H1 (cell line): ENCODE results near the gene BLOC1S1. TPM values are rescaled to one million over a fixed set of nuclear protein-coding genes. Genes with fewer than 3 reads are reported as not detected.

Source experiments
- CTCF ChIA-PET: fragments of 300-600 bp; sonication (Branson Sonifier 250); formaldehyde crosslinking; loops from one replicate; lab custom pipeline; 2021; ENCODE audit not compliant: partially characterized antibody; lab: Charles Lee
- POLR2A ChIA-PET: fragments of 300-600 bp; sonication (Branson Sonifier 250); formaldehyde crosslinking; loops from one replicate; lab custom pipeline; 2021; ENCODE audit warnings: inconsistent platforms; ENCODE audit not compliant: partially characterized antibody; lab: Charles Lee
- DNase-seq, 2 experiments: peaks; one replicate each; pipeline versions ENCODE4 v3.0.0 to v3.0.0-alpha.2; 2010 to 2022; ENCODE audit warnings: low spot score in 2 of 2, low read depth in 1 of 2, mixed read lengths in 1 of 2
- FAIRE-seq: peaks from 2 replicates; lab custom pipeline; 2011; peaks lifted over from hg19 to GRCh38; lab: Jason Lieb, UNC
- H2AFZ ChIP-seq: 2 replicates; pipeline ENCODE4 v1.8.1; 2012; ENCODE audit warnings: low read length, inconsistent platforms
- H2AK5ac ChIP-seq: 2 replicates; pipeline ENCODE4 v1.6.1; 2013; ENCODE audit warnings: low read depth, low read length
- H2BK120ac ChIP-seq: replicated peaks from 2 replicates; pipeline ENCODE3; 2013; ENCODE audit warnings: low read depth, low read length, inconsistent platforms
- H2BK12ac ChIP-seq: 2 replicates; pipeline ENCODE4 v1.6.1; 2013; ENCODE audit warnings: low read depth, low read length
- H2BK15ac ChIP-seq: 2 replicates; pipeline ENCODE4 v1.6.1; 2013; ENCODE audit warnings: low read length
- H2BK20ac ChIP-seq: 2 replicates; pipeline ENCODE4 v1.6.1; 2013; ENCODE audit warnings: low read length
- H2BK5ac ChIP-seq: 2 replicates; pipeline ENCODE4 v1.6.1; 2013; ENCODE audit warnings: low read depth, low read length
- H3K14ac ChIP-seq: 2 replicates; pipeline ENCODE4 v1.6.1; 2013; ENCODE audit warnings: inconsistent platforms; ENCODE audit not compliant: insufficient read length
- H3K18ac ChIP-seq: 2 replicates; pipeline ENCODE4 v1.6.1; 2013; ENCODE audit warnings: low read length; ENCODE audit errors: extremely low read depth
- H3K23ac ChIP-seq: 2 replicates; pipeline ENCODE4 v1.6.1; 2013; ENCODE audit warnings: inconsistent platforms; ENCODE audit not compliant: insufficient read length
- H3K23me2 ChIP-seq: 2 replicates; pipeline ENCODE4 v1.6.1; 2013; ENCODE audit warnings: low read depth, low read length
- H3K27ac ChIP-seq: 2 replicates; pipeline ENCODE4 v1.6.1; 2011; ENCODE audit warnings: low read depth, low read length, inconsistent platforms
- H3K27me3 ChIP-seq, 4 experiments: replicated peaks in 1 of 4; 1 replicate in 1 of 4; 2 replicates in 3 of 4; pipeline versions ENCODE4 v1.6.1 to v1.8.1; 2011 to 2013; ENCODE audit warnings: low read length in 3 of 4, mild to moderate bottlenecking in 3 of 4, inconsistent platforms in 2 of 4, mixed read lengths in 2 of 4, moderate library complexity in 1 of 4; ENCODE audit not compliant: control insufficient read depth in 3 of 4, insufficient read depth in 3 of 4; ENCODE audit errors: extremely low read depth in 1 of 4
- H3K36me3 ChIP-seq, 4 experiments: 2 replicates each; pipeline versions ENCODE4 v1.6.1 to v1.8.1; 2011 to 2013; ENCODE audit warnings: mild to moderate bottlenecking in 4 of 4, low read length in 3 of 4, moderate library complexity in 2 of 4, control low read depth in 1 of 4, inconsistent platforms in 1 of 4; ENCODE audit not compliant: insufficient read depth in 4 of 4, control insufficient read depth in 2 of 4
- H3K4ac ChIP-seq: replicated peaks from 2 replicates; pipeline ENCODE3; 2013; ENCODE audit warnings: low read length, low read depth, mixed read lengths, inconsistent platforms; ENCODE audit not compliant: insufficient read length
- H3K4me1 ChIP-seq, 4 experiments: replicated peaks in 1 of 4; 1 replicate in 1 of 4; 2 replicates in 3 of 4; pipeline versions ENCODE4 v1.6.1 to v1.8.1; 2011 to 2013; ENCODE audit warnings: low read length in 3 of 4, inconsistent platforms in 2 of 4, mixed read lengths in 1 of 4; ENCODE audit not compliant: insufficient read depth in 4 of 4, control insufficient read depth in 3 of 4
- H3K4me2 ChIP-seq, 2 experiments: 2 replicates each; pipeline versions ENCODE4 v1.6.1 to v1.8.1; 2011 to 2013; ENCODE audit warnings: low read depth in 2 of 2, low read length in 2 of 2, control low read depth in 1 of 2, inconsistent platforms in 1 of 2, mild to moderate bottlenecking in 1 of 2; ENCODE audit not compliant: insufficient read depth in 1 of 2
- H3K4me3 ChIP-seq, 4 experiments: fragments of 200-600, 300-600 bp in 1 of 4; sonication (generic), shearing (Covaris generic), sonication (Bioruptor Twin) in 1 of 4; 2 replicates each; pipeline versions ENCODE4 v1.5.1 to v1.8.1; 2011 to 2016; ENCODE audit warnings: low read length in 4 of 4, low read depth in 3 of 4, control low read depth in 2 of 4, inconsistent platforms in 2 of 4, mild to moderate bottlenecking in 2 of 4, mixed read lengths in 1 of 4, moderate library complexity in 1 of 4; ENCODE audit not compliant: insufficient read depth in 2 of 4; ENCODE audit errors: extremely low read depth in 1 of 4
- H3K56ac ChIP-seq: replicated peaks from 2 replicates; pipeline ENCODE3; 2013; ENCODE audit warnings: low read depth, mild to moderate bottlenecking, mixed read lengths, low read length, inconsistent platforms; ENCODE audit not compliant: insufficient read length
- H3K79me1 ChIP-seq: 2 replicates; pipeline ENCODE4 v1.6.1; 2013; ENCODE audit warnings: low read depth, low read length, control low read depth
- H3K79me2 ChIP-seq, 2 experiments: 2 replicates each; pipeline versions ENCODE4 v1.6.1 to v1.8.1; 2012 to 2013; ENCODE audit warnings: low read length in 2 of 2, mild to moderate bottlenecking in 2 of 2, inconsistent platforms in 1 of 2; ENCODE audit not compliant: insufficient read depth in 2 of 2, control insufficient read depth in 1 of 2
- H3K9ac ChIP-seq, 4 experiments: replicated peaks in 1 of 4; 1 replicate in 1 of 4; 2 replicates in 3 of 4; pipeline versions ENCODE4 v1.6.1 to v1.8.1; 2011 to 2013; ENCODE audit warnings: low read depth in 3 of 4, low read length in 3 of 4, control low read depth in 2 of 4, mild to moderate bottlenecking in 2 of 4, moderate library complexity in 2 of 4, inconsistent platforms in 1 of 4; ENCODE audit errors: extremely low read depth in 1 of 4
- H3K9me3 ChIP-seq, 2 experiments: 2 replicates each; pipeline versions ENCODE4 v1.6.1 to v1.8.1; 2012 to 2013; ENCODE audit warnings: mild to moderate bottlenecking in 2 of 2, moderate library complexity in 2 of 2, control low read depth in 1 of 2, inconsistent platforms in 1 of 2, low read depth in 1 of 2, low read length in 1 of 2, mixed read lengths in 1 of 2; ENCODE audit not compliant: insufficient read depth in 2 of 2
- H4K20me1 ChIP-seq, 2 experiments: replicated peaks in 1 of 2; 2 replicates each; pipeline versions ENCODE3 to v1.8.1; 2011 to 2013; ENCODE audit warnings: inconsistent platforms in 2 of 2, low read length in 2 of 2, mild to moderate bottlenecking in 1 of 2; ENCODE audit not compliant: insufficient read depth in 2 of 2, control insufficient read depth in 1 of 2
- H4K5ac ChIP-seq: 2 replicates; pipeline ENCODE4 v1.6.1; 2013; ENCODE audit warnings: low read length, low read depth, mixed read lengths, inconsistent platforms; ENCODE audit not compliant: insufficient read length
- H4K8ac ChIP-seq: 2 replicates; pipeline ENCODE4 v1.8.0; 2013; ENCODE audit warnings: mild to moderate bottlenecking, moderate library complexity, low read length, inconsistent platforms; ENCODE audit not compliant: insufficient read depth; ENCODE audit errors: extremely low read depth
- H4K91ac ChIP-seq: replicated peaks from 2 replicates; pipeline ENCODE3; 2013; ENCODE audit warnings: low read length, mixed read lengths, inconsistent platforms; ENCODE audit not compliant: insufficient read length
- ASH2L ChIP-seq: fragments of 200-600, 300-600 bp; sonication (generic); IDR thresholded peaks from one replicate; pipeline ENCODE4 v1.7.1; 2017; ENCODE audit warnings: low read length
- GABPA ChIP-seq: IDR thresholded peaks from 2 replicates; pipeline ENCODE4 v1.6.1; 2011; ENCODE audit warnings: mild to moderate bottlenecking, low read length, moderate library complexity, borderline replicate concordance; ENCODE audit not compliant: insufficient read depth
- PHF8 ChIP-seq: fragments of 200-600 bp; sonication (generic); conservative IDR thresholded peaks from 2 replicates; pipeline ENCODE4 v1.7.1; 2012; ENCODE audit warnings: low read depth, mild to moderate bottlenecking, inconsistent platforms, low read length, moderate library complexity
- RFX5 ChIP-seq: IDR thresholded peaks from 2 replicates; pipeline ENCODE4 v1.6.1; 2011; ENCODE audit warnings: low read depth, low read length, improper control_type of control experiment, borderline replicate concordance
- YY1 ChIP-seq: IDR thresholded peaks from 2 replicates; pipeline ENCODE4 v1.6.1; 2011; ENCODE audit warnings: low read depth, mild to moderate bottlenecking, low read length
- WGBS, 2 experiments: shearing (Covaris generic) in 1 of 2; methylation state at CpG; one replicate each; pipeline versions ENCODE4 v1.1.6 to v1.1.7; 2013 to 2015; ENCODE audit warnings: low lambda C conversion rate in 2 of 2, mixed read lengths in 2 of 2, inconsistent platforms in 1 of 2, low coverage in 1 of 2, missing lambda C conversion rate in 1 of 2; ENCODE audit not compliant: insufficient replicate concordance in 2 of 2, insufficient coverage in 1 of 2, insufficient read length in 1 of 2; ENCODE audit errors: extremely low coverage in 1 of 2, missing lambda C conversion rate in 1 of 2; 5-methylcytosine and 5-hydroxymethylcytosine counted together
- polyA plus RNA-seq, 7 experiments: library from polyadenylated mRNA; depleted of rRNA in 3 of 7; stranded (reverse) in 5 of 7; unstranded in 2 of 7; fragments of >200 nt in 5 of 7; fragments of 200-250 nt in 2 of 7; gene quantifications; 1 replicate in 5 of 7; 2 replicates in 1 of 7; 4 replicates in 1 of 7; pipeline versions ENCODE4 v1.2.1 to v1.2.3, GENCODE V29; 2011 to 2013; ENCODE audit warnings: missing spikeins in 2 of 7, mixed read lengths in 2 of 7
- total RNA-seq: library from RNA; stranded (reverse); fragmentation: NEBNext Ultra II Directional; extraction: Animal tissue kit (Norgen Biotek cat#: 25700); gene quantifications from 2 replicates; pipeline ENCODE4 v1.2.1, GENCODE V29; 2021

The BLOC1S1 gene
- total and polyA plus RNA-seq, 2 of the 8 experiments (the other 6 are each of a cell fraction or from before 2014, with no cell fraction given), result 91.1 to 185 TPM

DNA sequence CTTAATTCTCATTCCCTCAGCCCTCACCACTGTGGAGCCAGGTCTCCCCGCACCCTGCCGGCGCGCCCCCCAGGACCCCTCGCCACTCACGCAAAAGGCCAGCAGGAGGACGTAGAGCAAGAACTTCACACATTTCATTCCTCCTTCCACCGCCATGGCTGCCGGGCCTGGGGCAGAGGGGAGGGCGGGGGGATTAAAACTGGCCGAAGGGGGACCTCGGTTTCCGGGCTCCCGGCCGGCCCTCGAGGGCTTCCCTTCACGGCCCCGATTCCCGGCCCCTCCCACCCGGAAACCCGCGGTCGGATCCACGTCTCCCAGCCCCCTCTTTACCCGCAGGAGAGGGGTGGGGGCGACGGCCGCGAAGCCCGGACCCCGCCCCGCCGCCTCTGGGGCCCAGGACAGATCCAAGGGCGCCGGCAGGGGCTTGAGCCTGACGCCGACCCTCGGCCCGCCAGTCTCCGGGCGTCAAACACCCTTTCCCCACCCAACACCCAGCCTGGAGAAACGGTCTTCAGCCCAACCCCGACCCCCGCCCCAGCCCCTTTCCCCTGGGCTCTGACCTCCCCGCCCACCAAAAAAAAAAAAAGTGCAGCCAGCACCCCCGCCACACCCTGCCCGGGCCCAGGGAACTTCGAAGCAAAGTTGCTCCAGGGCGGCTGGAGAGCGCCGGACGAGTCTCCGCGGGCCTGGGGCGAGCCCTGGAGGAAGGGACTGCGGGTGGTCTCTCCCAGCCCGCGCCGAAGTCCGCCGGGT, 12.5 kb downstream of the BLOC1S1 start:
- Histone ChIP-seq H4K8ac (peak overlapping the region; percentile 70), H3K4me3 (peak overlapping the region; percentile 54 to 93 (median 90)), H2BK5ac (peak overlapping the region; percentile 77; the same call in 1 of the 2 replicates), H3K23me2 (peaks cover 15% of the 10 kb centered on the region), H2BK20ac (no peak overlapping the region), H3K79me1 (peaks cover 5% of the 10 kb centered on the region; the same call in 1 of the 2 replicates), H4K20me1 (peaks cover 0 to 6% of the 10 kb centered on the region in 2 experiments), H3K4ac (peak overlapping the region; percentile 24), H2AK5ac (no peak overlapping the region), H3K9ac (peak overlapping the region; percentile 31 to 86 (median 68)), H4K91ac (peak overlapping the region; percentile 40), H3K27ac (peak overlapping the region; percentile 61; the same call in 1 of the 2 replicates), H3K56ac (peak overlapping the region; percentile 66), H2BK15ac (peak overlapping the region; percentile 65), H3K4me1 (peaks cover 0 to 12% (median 10%) of the 10 kb centered on the region in 4 experiments; a peak in 6 of 7 replicates), H3K36me3 (peaks cover 6 to 29% (median 15%) of the 10 kb centered on the region in 4 experiments; a peak in 5 of 8 replicates), H2BK120ac (no peak overlapping the region), H3K4me2 (peak overlapping the region; percentile 82 to 92), H3K79me2 (peaks cover 0 to 17% of the 10 kb centered on the region in 2 experiments; a peak in 2 of 4 replicates), H4K5ac (peak overlapping the region; percentile 63), H3K9me3 (no peaks in the 10 kb centered on the region), H3K23ac (no peak overlapping the region), H3K14ac (no peak overlapping the region)
- WGBS, 2 experiments, result 2% methylated on average over 12 of the region's 61 CpGs; no CpG with 5 or more reads in 1 of the 2 experiments
- no peak for DNase-seq
- ChIA-PET POLR2A (interaction anchor here (1.0 to 34.1 kb wide), 12 partner anchors 9 to 376 kb away, joined by 3 to 809 read pairs (median 10); partner anchors contain the start of genes BLOC1S1, ITGA7, ORMDL2 and PA2G4), CTCF (interaction anchor here (1.1 to 2.7 kb wide), 9 partner anchors 9 to 90 kb away, joined by 4 to 34 read pairs (median 12); partner anchors contain the start of genes ITGA7, ORMDL2, RDH5 and SARNP)
- TF ChIP-seq GABPA, result 0 out of 2 replicates have a peak, but pooled peaks have one; percentile 12
- TF ChIP-seq RFX5, result no peak
- TF ChIP-seq PHF8, result 0 out of 2 replicates have a peak, but pooled peaks have one; percentile 13
- TF ChIP-seq ASH2L, result peak; percentile 10
- TF ChIP-seq YY1, result peak; percentile 67; the same call in 1 of the 2 replicates
- TF ChIP-seq, all 59 proteins: peak for 4
- Histone ChIP-seq H2AFZ (no peak overlapping the region), H3K27me3 (no peaks in the 10 kb centered on the region), H3K18ac (peak overlapping the region; percentile 85), H2BK12ac (no peak overlapping the region)
- FAIRE-seq, result no peak
